ENCODE measurements around the gene CAND1. TPM values are rescaled to one million over a fixed set of nuclear protein-coding genes. Genes with fewer than 3 reads are reported as not detected.
"Not testable (repeated sequence)": the region's sequence is repeated elsewhere in the genome, so short reads cannot be mapped to it uniquely, and the experiment has no call there.

Gene CAND1
- total RNA-seq, 1 experiment from 2014 or later = 160 TPM

- TF ChIP-seq CTCF (IDR thresholded peaks at IDR 0.05; ENCODE audit: unreplicated experiment) = no peak
- no peaks in the 10 kb centered on the region for H3K4me1 Mint-ChIP-seq (ENCODE audit: insufficient read depth, unreplicated experiment)
- no peak overlapping the region for H3K27ac Mint-ChIP-seq (ENCODE audit: low read depth, unreplicated experiment)
- no peaks in the 10 kb centered on the region for H3K27me3 Mint-ChIP-seq (ENCODE audit: insufficient read depth, unreplicated experiment)
- intact Hi-C loops (cut with micrococcal nuclease) = no loop called here
- ChIA-PET POLR2A (interaction anchor here (0.7 kb wide), 1 partner anchor 37 kb away, joined by 3 read pairs; no protein-coding TSS in a partner anchor), CTCF (no interaction called here)
- DNase-seq (ENCODE audit: unreplicated experiment) = no peak
- H3K36me3 Mint-ChIP-seq (ENCODE audit: insufficient read depth, unreplicated experiment) = no peaks in the 10 kb centered on the region
- H3K4me3 Mint-ChIP-seq (ENCODE audit: unreplicated experiment) = no peak overlapping the region
- peaks cover 14% of the 10 kb centered on the region for H3K9me3 Mint-ChIP-seq (ENCODE audit: unreplicated experiment)
- BruUV-seq (replicated peaks) = no TSS peak
Observed at GRCh38 chr12:67338426-67338825, 69.3 kb downstream of the CAND1 start.

GRCh38 chr12:67339530-67339929 is 70.4 kb downstream of the CAND1 start:
- no peak for TF ChIP-seq CTCF (IDR thresholded peaks at IDR 0.05; ENCODE audit: unreplicated experiment)
- Mint-ChIP-seq H3K27me3 (ENCODE audit: insufficient read depth, unreplicated experiment) (no peaks in the 10 kb centered on the region), H3K4me3 (ENCODE audit: unreplicated experiment) (no peak overlapping the region), H3K27ac (ENCODE audit: low read depth, unreplicated experiment) (no peak overlapping the region), H3K4me1 (ENCODE audit: insufficient read depth, unreplicated experiment) (no peaks in the 10 kb centered on the region), H3K9me3 (ENCODE audit: unreplicated experiment) (peaks cover 14% of the 10 kb centered on the region), H3K36me3 (ENCODE audit: insufficient read depth, unreplicated experiment) (no peaks in the 10 kb centered on the region)
- POLR2A ChIA-PET = no interaction called here
- DNase-seq (ENCODE audit: unreplicated experiment) = no peak
- CTCF ChIA-PET = interaction anchor here (0.7 kb wide), 1 partner anchor 620 kb away, joined by 3 read pairs; no protein-coding TSS in a partner anchor
- no TSS peak for BruUV-seq (replicated peaks)
- intact Hi-C loops (cut with micrococcal nuclease) = no loop called here

GRCh38 chr12:67341086-67341485 is 71.9 kb downstream of the CAND1 start:
- H3K27ac Mint-ChIP-seq (ENCODE audit: low read depth, unreplicated experiment); H3K36me3 Mint-ChIP-seq (ENCODE audit: insufficient read depth, unreplicated experiment); H3K4me3 Mint-ChIP-seq (ENCODE audit: unreplicated experiment); H3K27me3 Mint-ChIP-seq (ENCODE audit: insufficient read depth, unreplicated experiment); H3K4me1 Mint-ChIP-seq (ENCODE audit: insufficient read depth, unreplicated experiment); CTCF ChIA-PET; POLR2A ChIA-PET; intact Hi-C loops (cut with micrococcal nuclease); BruUV-seq (replicated peaks); DNase-seq (ENCODE audit: unreplicated experiment): not testable (repeated sequence)
- peaks cover 14% of the 10 kb centered on the region for H3K9me3 Mint-ChIP-seq (ENCODE audit: unreplicated experiment)

- intact Hi-C loops (cut with micrococcal nuclease) = no loop called here
- H3K9me3 Mint-ChIP-seq (ENCODE audit: unreplicated experiment) = no peaks in the 10 kb centered on the region
- H3K27ac Mint-ChIP-seq (ENCODE audit: low read depth, unreplicated experiment) = no peak overlapping the region
- H3K36me3 Mint-ChIP-seq (ENCODE audit: insufficient read depth, unreplicated experiment) = no peaks in the 10 kb centered on the region
- CTCF ChIA-PET = interaction anchor here (0.5 to 1.6 kb wide), 4 partner anchors 10 to 640 kb away, joined by 3 to 26 read pairs (median 3); no protein-coding TSS in a partner anchor
- BruUV-seq (replicated peaks) = no TSS peak
- no peaks in the 10 kb centered on the region for H3K4me1 Mint-ChIP-seq (ENCODE audit: insufficient read depth, unreplicated experiment)
- no peak for TF ChIP-seq CTCF (IDR thresholded peaks at IDR 0.05; ENCODE audit: unreplicated experiment)
- DNase-seq (ENCODE audit: unreplicated experiment) = no peak
- no peaks in the 10 kb centered on the region for H3K27me3 Mint-ChIP-seq (ENCODE audit: insufficient read depth, unreplicated experiment)
- no peak overlapping the region for H3K4me3 Mint-ChIP-seq (ENCODE audit: unreplicated experiment)
- POLR2A ChIA-PET = interaction anchor here (0.5 kb wide), 1 partner anchor 303 kb away, joined by 3 read pairs; the partner anchor contains the start of gene DYRK2
Observed at GRCh38 chr12:67344979-67345710, 76.0 kb downstream of the CAND1 start.
